Measurements from ENCODE around the gene TNRC6A.

Gene TNRC6A

DNA sequence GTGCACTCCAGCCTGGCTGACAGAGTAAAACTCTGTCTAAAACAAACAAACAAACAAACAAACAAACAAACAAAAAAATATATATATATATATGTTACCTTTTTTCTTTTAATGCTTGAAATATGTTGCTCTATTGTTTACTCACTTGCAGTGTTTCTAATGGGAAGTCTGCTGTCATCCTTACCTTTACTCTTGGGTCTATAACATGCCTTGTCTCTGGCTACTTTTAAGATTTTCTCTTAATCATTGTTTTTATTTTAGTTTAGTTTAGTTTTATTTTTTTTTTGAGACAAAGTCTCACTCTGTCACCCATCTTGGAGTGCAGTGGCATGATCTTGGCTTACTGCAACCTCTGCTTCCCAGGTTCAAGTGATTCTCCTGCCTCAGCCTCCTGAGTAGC, 16.1 kb upstream of the TNRC6A start:
- H2BK120ac ChIP-seq (ENCODE audit: insufficient read depth, low read length, poor library complexity): no peak overlapping the region
- no peak overlapping the region for H3K23ac ChIP-seq (ENCODE audit: low read length)
- no peak overlapping the region for H3K14ac ChIP-seq (ENCODE audit: low read length)
- no peak overlapping the region for H4K12ac ChIP-seq (ENCODE audit: low read depth, low read length)
- no peaks in the 10 kb centered on the region for H3K79me2 ChIP-seq (ENCODE audit: control insufficient read depth, insufficient read depth, low read length, poor library complexity)
- H2AFZ ChIP-seq (ENCODE audit: insufficient read depth, low read length, poor library complexity): no peak overlapping the region
- no peaks in the 10 kb centered on the region for H3K4me1 ChIP-seq (ENCODE audit: control insufficient read depth in 1 of 2, insufficient read depth in 2 of 2, low read length in 2 of 2)
- H3K9ac ChIP-seq (ENCODE audit: low read length): no peak overlapping the region
- H3K27ac ChIP-seq (ENCODE audit: low read depth, low read length): no peak overlapping the region
- no peaks in the 10 kb centered on the region for H3K27me3 ChIP-seq (ENCODE audit: insufficient read depth, low read length)
- no peak overlapping the region for H3K4me2 ChIP-seq (ENCODE audit: low read length)
- H4K8ac ChIP-seq (ENCODE audit: low read depth, low read length): no peak overlapping the region
- no peak overlapping the region for H4K91ac ChIP-seq (ENCODE audit: low read depth, low read length)
- no peak overlapping the region for H3K4me3 ChIP-seq (ENCODE audit: low read depth, low read length)
- DNase-seq: no peak
- H2AK5ac ChIP-seq (ENCODE audit: low read length): no peak overlapping the region
- no peaks in the 10 kb centered on the region for H3K79me1 ChIP-seq (ENCODE audit: low read length)
- H3K18ac ChIP-seq (ENCODE audit: low read length): no peak overlapping the region
- H3K9me3 ChIP-seq (ENCODE audit: insufficient read depth, low read depth, low read length): peaks cover 5% of the 10 kb centered on the region
- no peak overlapping the region for H3K4ac ChIP-seq (ENCODE audit: low read depth, low read length)
- no peak overlapping the region for H2BK5ac ChIP-seq (ENCODE audit: low read depth, low read length, poor library complexity)
- no peak overlapping the region for H2BK12ac ChIP-seq (ENCODE audit: low read length)
- H3K36me3 ChIP-seq (ENCODE audit: control insufficient read depth in 1 of 2, insufficient read depth in 2 of 2, low read length in 2 of 2): no peaks in the 10 kb centered on the region

DNA sequence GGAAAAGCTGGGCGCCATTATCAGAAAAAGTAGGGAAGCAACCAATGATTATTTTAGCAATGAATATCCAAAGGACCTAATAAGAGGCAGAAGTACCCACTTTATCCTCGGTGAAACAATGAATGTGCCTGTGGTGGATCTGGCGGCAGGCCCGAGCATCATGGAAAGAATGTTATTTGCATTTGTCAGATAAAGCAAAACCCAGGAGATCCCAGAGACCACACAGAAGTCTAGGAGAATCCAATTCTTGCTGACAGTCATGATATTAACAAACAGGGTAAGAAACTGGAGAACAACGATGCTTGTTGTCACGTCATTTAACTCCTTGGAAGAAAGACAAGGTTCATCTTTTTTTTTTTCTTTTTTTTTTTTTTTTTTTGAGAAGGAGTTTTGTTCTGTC, 12.0 kb upstream of the TNRC6A start:
- H3K79me2 ChIP-seq (ENCODE audit: control insufficient read depth, insufficient read depth, low read length, poor library complexity): no peaks in the 10 kb centered on the region
- H4K91ac ChIP-seq (ENCODE audit: low read depth, low read length): no peak overlapping the region
- H3K4ac ChIP-seq (ENCODE audit: low read depth, low read length): no peak overlapping the region
- WGBS (ENCODE audit: extremely low coverage, insufficient coverage, insufficient read length): no CpG with 5 or more reads among the region's 6 CpGs
- H3K9me3 ChIP-seq (ENCODE audit: insufficient read depth, low read depth, low read length): peaks cover 5% of the 10 kb centered on the region
- no peak overlapping the region for H2AFZ ChIP-seq (ENCODE audit: insufficient read depth, low read length, poor library complexity)
- no peaks in the 10 kb centered on the region for H3K4me1 ChIP-seq (ENCODE audit: control insufficient read depth in 1 of 2, insufficient read depth in 2 of 2, low read length in 2 of 2)
- H4K12ac ChIP-seq (ENCODE audit: low read depth, low read length): no peak overlapping the region
- no peak overlapping the region for H2BK120ac ChIP-seq (ENCODE audit: insufficient read depth, low read length, poor library complexity)
- H3K4me3 ChIP-seq (ENCODE audit: low read depth, low read length): no peak overlapping the region
- no peak overlapping the region for H3K14ac ChIP-seq (ENCODE audit: low read length)
- no peak overlapping the region for H3K27ac ChIP-seq (ENCODE audit: low read depth, low read length)
- H3K4me2 ChIP-seq (ENCODE audit: low read length): no peak overlapping the region
- H2AK5ac ChIP-seq (ENCODE audit: low read length): no peak overlapping the region
- no peaks in the 10 kb centered on the region for H3K27me3 ChIP-seq (ENCODE audit: insufficient read depth, low read length)
- no peak overlapping the region for H2BK12ac ChIP-seq (ENCODE audit: low read length)
- H3K9ac ChIP-seq (ENCODE audit: low read length): no peak overlapping the region
- no peak overlapping the region for H3K23ac ChIP-seq (ENCODE audit: low read length)
- no peak overlapping the region for H3K18ac ChIP-seq (ENCODE audit: low read length)
- DNase-seq: no peak
- H2BK5ac ChIP-seq (ENCODE audit: low read depth, low read length, poor library complexity): no peak overlapping the region
- H3K36me3 ChIP-seq (ENCODE audit: control insufficient read depth in 1 of 2, insufficient read depth in 2 of 2, low read length in 2 of 2): no peaks in the 10 kb centered on the region
- H3K79me1 ChIP-seq (ENCODE audit: low read length): no peaks in the 10 kb centered on the region
- no peak overlapping the region for H4K8ac ChIP-seq (ENCODE audit: low read depth, low read length)

DNA sequence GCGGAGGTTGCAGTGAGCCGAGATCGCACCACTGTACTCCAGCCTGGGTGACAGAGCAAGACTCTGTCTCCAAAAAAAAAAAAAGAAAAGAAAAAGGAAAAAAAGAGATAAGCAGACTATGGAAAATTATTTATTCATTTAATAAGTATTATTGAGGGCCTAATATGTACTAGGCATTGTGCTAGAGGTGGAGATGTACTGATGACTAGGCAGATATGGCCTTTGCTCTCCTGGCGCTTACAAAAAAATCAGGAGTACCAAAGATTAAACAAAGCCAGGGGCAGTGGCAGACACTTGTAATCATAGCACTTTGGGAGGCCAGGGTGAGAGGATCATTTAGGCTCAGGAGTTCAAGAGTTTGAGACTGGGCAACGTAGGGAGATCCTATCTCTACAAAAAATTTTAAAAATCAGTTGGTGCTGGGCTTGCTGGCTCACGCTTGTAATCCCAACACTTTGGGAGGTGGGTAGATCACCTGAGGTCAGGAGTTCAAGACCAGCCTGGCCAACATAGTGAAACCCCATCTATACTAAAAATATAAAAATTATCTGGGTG, 10.4 kb upstream of the TNRC6A start:
- Histone ChIP-seq H3K79me1 (ENCODE audit: low read length) (no peaks in the 10 kb centered on the region), H3K18ac (ENCODE audit: low read length) (no peak overlapping the region), H3K36me3 (ENCODE audit: control insufficient read depth in 1 of 2, insufficient read depth in 2 of 2, low read length in 2 of 2) (no peaks in the 10 kb centered on the region), H3K4me3 (ENCODE audit: low read depth, low read length) (no peak overlapping the region), H3K14ac (ENCODE audit: low read length) (no peak overlapping the region), H3K23ac (ENCODE audit: low read length) (no peak overlapping the region), H3K4me1 (ENCODE audit: control insufficient read depth in 1 of 2, insufficient read depth in 2 of 2, low read length in 2 of 2) (no peaks in the 10 kb centered on the region), H3K27me3 (ENCODE audit: insufficient read depth, low read length) (no peaks in the 10 kb centered on the region), H3K9ac (ENCODE audit: low read length) (no peak overlapping the region), H4K91ac (ENCODE audit: low read depth, low read length) (no peak overlapping the region), H2AK5ac (ENCODE audit: low read length) (no peak overlapping the region), H3K27ac (ENCODE audit: low read depth, low read length) (no peak overlapping the region), H3K9me3 (ENCODE audit: insufficient read depth, low read depth, low read length) (no peaks in the 10 kb centered on the region), H3K79me2 (ENCODE audit: control insufficient read depth, insufficient read depth, low read length, poor library complexity) (no peaks in the 10 kb centered on the region), H2BK5ac (ENCODE audit: low read depth, low read length, poor library complexity) (no peak overlapping the region), H4K8ac (ENCODE audit: low read depth, low read length) (no peak overlapping the region), H2BK12ac (ENCODE audit: low read length) (no peak overlapping the region), H2BK120ac (ENCODE audit: insufficient read depth, low read length, poor library complexity) (no peak overlapping the region), H4K12ac (ENCODE audit: low read depth, low read length) (no peak overlapping the region), H3K4ac (ENCODE audit: low read depth, low read length) (no peak overlapping the region), H3K4me2 (ENCODE audit: low read length) (no peak overlapping the region), H2AFZ (ENCODE audit: insufficient read depth, low read length, poor library complexity) (no peak overlapping the region)
- no CpG with 5 or more reads among the region's 6 CpGs for WGBS (ENCODE audit: extremely low coverage, insufficient coverage, insufficient read length)
- DNase-seq: peak in 1 of 2 donors; percentile 36

DNA sequence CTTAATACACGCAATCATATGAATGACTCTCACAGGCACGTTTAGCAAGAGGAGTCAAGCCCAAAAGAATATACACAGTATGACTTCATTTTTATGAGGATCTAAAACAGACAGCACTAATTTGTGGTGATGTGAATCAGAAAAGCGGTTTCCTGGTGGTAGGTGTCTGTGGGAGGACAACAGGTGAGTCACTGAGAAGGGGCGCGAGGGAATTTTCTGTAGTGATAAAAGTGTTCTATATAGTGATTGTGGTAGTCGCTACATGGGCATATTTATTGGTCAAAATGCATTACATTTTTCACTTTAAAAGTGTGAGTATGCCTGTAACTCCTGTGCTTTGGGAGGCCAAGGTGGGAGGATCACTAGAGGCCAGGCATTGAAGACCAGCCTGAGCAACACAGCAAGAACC, 7.6 kb upstream of the TNRC6A start:
- H2AFZ ChIP-seq (ENCODE audit: insufficient read depth, low read length, poor library complexity): no peak overlapping the region
- H2BK5ac ChIP-seq (ENCODE audit: low read depth, low read length, poor library complexity): no peak overlapping the region
- H4K8ac ChIP-seq (ENCODE audit: low read depth, low read length): no peak overlapping the region
- no peak overlapping the region for H4K12ac ChIP-seq (ENCODE audit: low read depth, low read length)
- H3K4ac ChIP-seq (ENCODE audit: low read depth, low read length): no peak overlapping the region
- no peaks in the 10 kb centered on the region for H3K79me2 ChIP-seq (ENCODE audit: control insufficient read depth, insufficient read depth, low read length, poor library complexity)
- no peak overlapping the region for H3K27ac ChIP-seq (ENCODE audit: low read depth, low read length)
- H2AK5ac ChIP-seq (ENCODE audit: low read length): no peak overlapping the region
- no peak for DNase-seq
- H2BK12ac ChIP-seq (ENCODE audit: low read length): no peak overlapping the region
- no peak overlapping the region for H3K4me3 ChIP-seq (ENCODE audit: low read depth, low read length)
- no peak overlapping the region for H3K18ac ChIP-seq (ENCODE audit: low read length)
- H2BK120ac ChIP-seq (ENCODE audit: insufficient read depth, low read length, poor library complexity): no peak overlapping the region
- no CpG with 5 or more reads among the region's 6 CpGs for WGBS (ENCODE audit: extremely low coverage, insufficient coverage, insufficient read length)
- H3K27me3 ChIP-seq (ENCODE audit: insufficient read depth, low read length): no peaks in the 10 kb centered on the region
- H3K4me2 ChIP-seq (ENCODE audit: low read length): no peak overlapping the region
- no peak overlapping the region for H3K14ac ChIP-seq (ENCODE audit: low read length)
- H3K9me3 ChIP-seq (ENCODE audit: insufficient read depth, low read depth, low read length): no peaks in the 10 kb centered on the region
- H3K23ac ChIP-seq (ENCODE audit: low read length): no peak overlapping the region
- no peak overlapping the region for H3K9ac ChIP-seq (ENCODE audit: low read length)
- no peaks in the 10 kb centered on the region for H3K79me1 ChIP-seq (ENCODE audit: low read length)
- no peaks in the 10 kb centered on the region for H3K36me3 ChIP-seq (ENCODE audit: control insufficient read depth in 1 of 2, insufficient read depth in 2 of 2, low read length in 2 of 2)
- no peak overlapping the region for H4K91ac ChIP-seq (ENCODE audit: low read depth, low read length)
- H3K4me1 ChIP-seq (ENCODE audit: control insufficient read depth in 1 of 2, insufficient read depth in 2 of 2, low read length in 2 of 2): no peaks in the 10 kb centered on the region

All from trophoblast cell (in vitro differentiated cells and primary cell).